KMS-11 (cell line): Measurements from ENCODE around the gene WNT7A.

Source experiments
- H2AFZ ChIP-seq: fragments of 200-600 bp; sonication (generic); 2 replicates; pipeline ENCODE4 v1.6.1; 2016; ENCODE audit warnings: antibody characterized with exemption, mixed run types, low read depth
- H3K27ac ChIP-seq: fragments of 200-600 bp; sonication (generic); 2 replicates; pipeline ENCODE4 v1.6.1; 2016; ENCODE audit warnings: mild to moderate bottlenecking, mixed run types
- H3K27me3 ChIP-seq: fragments of 200-600 bp; sonication (generic); 2 replicates; pipeline ENCODE4 v1.6.1; 2017; ENCODE audit warnings: mild to moderate bottlenecking, low read depth, mixed run types, moderate library complexity; ENCODE audit not compliant: insufficient read depth
- H3K36me3 ChIP-seq: fragments of 200-600 bp; sonication (generic); 2 replicates; pipeline ENCODE4 v1.6.1; 2017; ENCODE audit warnings: mild to moderate bottlenecking, mixed run types; ENCODE audit not compliant: insufficient read depth
- H3K4me1 ChIP-seq: fragments of 200-600 bp; sonication (generic); 2 replicates; pipeline ENCODE4 v1.6.1; 2016; ENCODE audit warnings: mild to moderate bottlenecking, low read depth, mixed run types; ENCODE audit not compliant: poor library complexity, severe bottlenecking
- H3K4me2 ChIP-seq: fragments of 200-600 bp; sonication (generic); 2 replicates; pipeline ENCODE4 v1.7.0; 2016; ENCODE audit warnings: mild to moderate bottlenecking, mixed run types
- H3K4me3 ChIP-seq: fragments of 200-600 bp; sonication (generic); IDR thresholded peaks from 2 replicates; pipeline ENCODE4 v1.6.1; 2017; ENCODE audit warnings: low read depth, low read length, mixed read lengths; ENCODE audit not compliant: insufficient read depth
- H3K79me2 ChIP-seq: fragments of 200-600 bp; sonication (generic); 2 replicates; pipeline ENCODE4 v1.6.1; 2016; ENCODE audit warnings: low read depth, mixed run types; ENCODE audit not compliant: insufficient read depth
- H3K9ac ChIP-seq: fragments of 200-600 bp; sonication (generic); 2 replicates; pipeline ENCODE4 v1.6.1; 2016; ENCODE audit warnings: mild to moderate bottlenecking, mixed run types
- H4K20me1 ChIP-seq: fragments of 200-600 bp; sonication (generic); 2 replicates; pipeline ENCODE4 v1.6.1; 2016; ENCODE audit warnings: mild to moderate bottlenecking, mixed run types; ENCODE audit not compliant: insufficient read depth
- CTCF ChIP-seq: fragments of 200-600 bp; sonication (generic); conservative IDR thresholded peaks from 2 replicates; pipeline ENCODE4 v1.6.1; 2017; ENCODE audit warnings: low read depth, mild to moderate bottlenecking, antibody characterized with exemption, low read length, moderate library complexity, mixed read lengths

Gene WNT7A

GRCh38 chr3:13878281-13879101 lies 1.4 kb downstream of the WNT7A start:
- H3K9ac ChIP-seq, result no peak overlapping the region
- no peaks in the 10 kb centered on the region for H3K4me1 ChIP-seq
- no peak overlapping the region for H3K4me2 ChIP-seq
- H4K20me1 ChIP-seq, result no peaks in the 10 kb centered on the region
- no peak overlapping the region for H3K27ac ChIP-seq
- no peak for TF ChIP-seq CTCF
- no peaks in the 10 kb centered on the region for H3K27me3 ChIP-seq
- H3K79me2 ChIP-seq, result no peaks in the 10 kb centered on the region
- no peak overlapping the region for H2AFZ ChIP-seq
- no peak overlapping the region for H3K4me3 ChIP-seq
- no peaks in the 10 kb centered on the region for H3K36me3 ChIP-seq

GRCh38 chr3:13877911-13878280 lies 2.0 kb downstream of the WNT7A start:
- no peaks in the 10 kb centered on the region for H3K27me3 ChIP-seq
- TF ChIP-seq CTCF, result no peak
- H3K4me1 ChIP-seq, result no peaks in the 10 kb centered on the region
- no peaks in the 10 kb centered on the region for H4K20me1 ChIP-seq
- H2AFZ ChIP-seq, result no peak overlapping the region
- no peak overlapping the region for H3K9ac ChIP-seq
- H3K4me3 ChIP-seq, result no peak overlapping the region
- no peak overlapping the region for H3K4me2 ChIP-seq
- no peaks in the 10 kb centered on the region for H3K36me3 ChIP-seq
- no peak overlapping the region for H3K27ac ChIP-seq
- no peaks in the 10 kb centered on the region for H3K79me2 ChIP-seq

GRCh38 chr3:13876451-13877100 lies 3.3 kb downstream of the WNT7A start:
- Histone ChIP-seq H3K27ac (no peak overlapping the region), H3K4me2 (no peak overlapping the region), H4K20me1 (no peaks in the 10 kb centered on the region), H3K36me3 (no peaks in the 10 kb centered on the region), H3K9ac (no peak overlapping the region), H3K4me3 (no peak overlapping the region), H3K27me3 (no peaks in the 10 kb centered on the region), H3K79me2 (no peaks in the 10 kb centered on the region), H2AFZ (no peak overlapping the region), H3K4me1 (no peaks in the 10 kb centered on the region)
- TF ChIP-seq CTCF, result no peak

GRCh38 chr3:13874891-13875290 lies 5.0 kb downstream of the WNT7A start:
- no peak for TF ChIP-seq CTCF
- no peak overlapping the region for H3K9ac ChIP-seq
- no peaks in the 10 kb centered on the region for H4K20me1 ChIP-seq
- no peak overlapping the region for H3K4me2 ChIP-seq
- no peak overlapping the region for H3K4me3 ChIP-seq
- H3K27ac ChIP-seq, result no peak overlapping the region
- H3K4me1 ChIP-seq, result no peaks in the 10 kb centered on the region
- no peak overlapping the region for H2AFZ ChIP-seq
- H3K79me2 ChIP-seq, result no peaks in the 10 kb centered on the region
- no peaks in the 10 kb centered on the region for H3K36me3 ChIP-seq
- H3K27me3 ChIP-seq, result no peaks in the 10 kb centered on the region
